Nephron progenitor cell (in vitro differentiated cells): ENCODE results near the gene LRRTM3.
A peak's percentile ranks its signal among the peaks of the same experiment; 100 is the strongest.

ENCODE experiments used
- DNase-seq: peaks from one replicate; pipeline ENCODE4 v3.0.0; 2021
- H3K27ac Mint-ChIP-seq: 2 replicates; pipeline ENCODE4 v1.8.0; 2021; ENCODE audit warnings: mild to moderate bottlenecking, moderate library complexity, mixed read lengths
- H3K27me3 Mint-ChIP-seq: 2 replicates; pipeline ENCODE4 v1.8.0; 2021; ENCODE audit warnings: mild to moderate bottlenecking, low read depth, mixed read lengths; ENCODE audit not compliant: poor library complexity
- H3K36me3 Mint-ChIP-seq: 2 replicates; pipeline ENCODE4 v1.8.0; 2021; ENCODE audit warnings: low read depth, mixed read lengths
- H3K4me1 Mint-ChIP-seq: 2 replicates; pipeline ENCODE4 v1.8.0; 2021; ENCODE audit warnings: mixed read lengths
- H3K4me3 Mint-ChIP-seq: 2 replicates; pipeline ENCODE4 v1.8.0; 2021; ENCODE audit warnings: mild to moderate bottlenecking, moderate library complexity, mixed read lengths
- H3K9me3 Mint-ChIP-seq: 2 replicates; pipeline ENCODE4 v1.8.0; 2021; ENCODE audit warnings: mild to moderate bottlenecking, moderate library complexity, mixed read lengths
- CTCF ChIP-seq: fragments of 200-600 bp; sonication (generic); IDR thresholded peaks from 2 replicates; pipeline ENCODE4 v1.5.0; 2021; ENCODE audit warnings: antibody characterized with exemption

The LRRTM3 gene

GRCh38 chr10:66927971-66928770 lies 2.3 kb downstream of the LRRTM3 start:
- no peak overlapping the region for H3K27ac Mint-ChIP-seq
- DNase-seq = peak; percentile 30
- H3K9me3 Mint-ChIP-seq = no peaks in the 10 kb centered on the region
- H3K4me3 Mint-ChIP-seq = peak overlapping the region; percentile 80
- no peaks in the 10 kb centered on the region for H3K36me3 Mint-ChIP-seq
- peaks cover 30% of the 10 kb centered on the region for H3K4me1 Mint-ChIP-seq
- H3K27me3 Mint-ChIP-seq = peaks cover 50% of the 10 kb centered on the region
- no peak for TF ChIP-seq CTCF

- peaks cover 52% of the 10 kb centered on the region for H3K27me3 Mint-ChIP-seq
- no peaks in the 10 kb centered on the region for H3K36me3 Mint-ChIP-seq
- no peak for DNase-seq
- H3K4me1 Mint-ChIP-seq = peaks cover 30% of the 10 kb centered on the region
- H3K27ac Mint-ChIP-seq = no peak overlapping the region
- no peaks in the 10 kb centered on the region for H3K9me3 Mint-ChIP-seq
- TF ChIP-seq CTCF = no peak
- peak overlapping the region; percentile 80 for H3K4me3 Mint-ChIP-seq
Measured at GRCh38 chr10:66928776-66929175, 2.9 kb downstream of the LRRTM3 start.

- no peak overlapping the region for H3K27ac Mint-ChIP-seq
- no peaks in the 10 kb centered on the region for H3K9me3 Mint-ChIP-seq
- TF ChIP-seq CTCF = no peak
- DNase-seq = no peak
- H3K36me3 Mint-ChIP-seq = no peaks in the 10 kb centered on the region
- peaks cover 30% of the 10 kb centered on the region for H3K4me1 Mint-ChIP-seq
- peaks cover 58% of the 10 kb centered on the region for H3K27me3 Mint-ChIP-seq
- H3K4me3 Mint-ChIP-seq = no peak overlapping the region
Measured at GRCh38 chr10:66929375-66929774, 3.5 kb downstream of the LRRTM3 start.

- Mint-ChIP-seq H3K4me1 (peaks cover 17% of the 10 kb centered on the region), H3K36me3 (no peaks in the 10 kb centered on the region), H3K27ac (no peak overlapping the region), H3K9me3 (no peaks in the 10 kb centered on the region), H3K4me3 (no peak overlapping the region), H3K27me3 (peaks cover 46% of the 10 kb centered on the region)
- DNase-seq = peak; percentile 12
- TF ChIP-seq CTCF = peak; percentile 90
Measured at GRCh38 chr10:66931340-66931948, 5.6 kb downstream of the LRRTM3 start.

GRCh38 chr10:66931949-66932343 lies 6.1 kb downstream of the LRRTM3 start:
- DNase-seq = peak; percentile 6
- TF ChIP-seq CTCF = no peak
- Mint-ChIP-seq H3K27ac (no peak overlapping the region), H3K4me1 (peaks cover 17% of the 10 kb centered on the region), H3K9me3 (no peaks in the 10 kb centered on the region), H3K27me3 (peaks cover 41% of the 10 kb centered on the region), H3K4me3 (no peak overlapping the region), H3K36me3 (no peaks in the 10 kb centered on the region)

GRCh38 chr10:66934711-66935110 lies 8.9 kb downstream of the LRRTM3 start:
- no peak for TF ChIP-seq CTCF
- H3K4me1 Mint-ChIP-seq = peaks cover 6% of the 10 kb centered on the region
- no peak for DNase-seq
- no peaks in the 10 kb centered on the region for H3K9me3 Mint-ChIP-seq
- no peak overlapping the region for H3K4me3 Mint-ChIP-seq
- H3K27ac Mint-ChIP-seq = no peak overlapping the region
- peaks cover 14% of the 10 kb centered on the region for H3K27me3 Mint-ChIP-seq
- no peaks in the 10 kb centered on the region for H3K36me3 Mint-ChIP-seq
